Type B pancreatic cell (in vitro differentiated cells): ENCODE measurements around the gene KIF3C. TPM values are rescaled to one million over a fixed set of nuclear protein-coding genes. Genes with fewer than 3 reads are reported as not detected.

Experiments used
- DNase-seq: peaks from one replicate; pipeline ENCODE4 v3.0.0; 2021; ENCODE audit warnings: mixed read lengths; ENCODE audit not compliant: unreplicated experiment; ENCODE audit errors: extremely low spot score
- H3K27ac Mint-ChIP-seq: 2 replicates; pipeline ENCODE4 v1.8.0; 2021; ENCODE audit warnings: mild to moderate bottlenecking, mixed read lengths
- H3K27me3 Mint-ChIP-seq: 2 replicates; pipeline ENCODE4 v1.8.0; 2021; ENCODE audit warnings: mixed read lengths
- H3K36me3 Mint-ChIP-seq: 2 replicates; pipeline ENCODE4 v1.8.0; 2021; ENCODE audit warnings: mixed read lengths
- H3K4me1 Mint-ChIP-seq: one replicate; pipeline ENCODE4 v1.8.0; 2021; ENCODE audit warnings: mixed read lengths; ENCODE audit not compliant: unreplicated experiment
- H3K4me3 Mint-ChIP-seq: 2 replicates; pipeline ENCODE4 v1.8.0; 2021; ENCODE audit warnings: mild to moderate bottlenecking, mixed read lengths
- H3K9me3 Mint-ChIP-seq: 2 replicates; pipeline ENCODE4 v1.8.0; 2021; ENCODE audit warnings: mixed read lengths
- total RNA-seq: library from RNA; stranded (reverse); gene quantifications from 2 replicates; pipeline ENCODE4 v1.2.1, GENCODE V29; 2021; ENCODE audit warnings: low replicate concordance
- TF ChIP-seq, protein P1 (sequence below): fragments of 200-600 bp; sonication (generic); conservative IDR thresholded peaks from 2 replicates; pipeline ENCODE4 v1.5.0; 2021; ENCODE audit warnings: antibody characterized with exemption, mild to moderate bottlenecking

KIF3C gene
- total RNA-seq, 1 donor from 2014 or later: 25.5 TPM

DNA sequence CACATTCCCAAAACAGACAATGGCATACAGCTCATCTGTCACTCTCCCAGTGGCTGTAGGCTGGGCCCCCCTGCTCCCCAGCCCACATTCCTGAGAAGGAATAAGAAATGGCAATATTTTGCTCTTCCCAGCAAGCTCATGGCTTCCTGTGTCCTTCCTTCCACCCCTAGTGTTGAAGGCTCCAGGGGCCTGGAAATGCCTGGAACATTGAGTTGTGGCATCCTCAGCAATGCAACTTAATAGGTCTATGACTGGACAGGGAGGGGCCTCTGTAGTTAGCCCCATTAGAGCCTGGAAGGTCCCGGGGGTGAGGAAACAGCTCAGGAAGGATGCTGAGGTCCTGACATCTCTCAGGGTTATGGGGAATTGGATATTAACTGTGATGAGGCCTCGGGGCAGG lies 3.3 kb downstream of the KIF3C start:
- Mint-ChIP-seq H3K9me3 (no peaks in the 10 kb centered on the region), H3K27ac (no peak overlapping the region), H3K27me3 (no peaks in the 10 kb centered on the region), H3K4me1 (peaks cover 41% of the 10 kb centered on the region), H3K36me3 (peaks cover 24% of the 10 kb centered on the region), H3K4me3 (peak overlapping the region; percentile 58)
- no peak for DNase-seq
- TF ChIP-seq, protein P1, sequence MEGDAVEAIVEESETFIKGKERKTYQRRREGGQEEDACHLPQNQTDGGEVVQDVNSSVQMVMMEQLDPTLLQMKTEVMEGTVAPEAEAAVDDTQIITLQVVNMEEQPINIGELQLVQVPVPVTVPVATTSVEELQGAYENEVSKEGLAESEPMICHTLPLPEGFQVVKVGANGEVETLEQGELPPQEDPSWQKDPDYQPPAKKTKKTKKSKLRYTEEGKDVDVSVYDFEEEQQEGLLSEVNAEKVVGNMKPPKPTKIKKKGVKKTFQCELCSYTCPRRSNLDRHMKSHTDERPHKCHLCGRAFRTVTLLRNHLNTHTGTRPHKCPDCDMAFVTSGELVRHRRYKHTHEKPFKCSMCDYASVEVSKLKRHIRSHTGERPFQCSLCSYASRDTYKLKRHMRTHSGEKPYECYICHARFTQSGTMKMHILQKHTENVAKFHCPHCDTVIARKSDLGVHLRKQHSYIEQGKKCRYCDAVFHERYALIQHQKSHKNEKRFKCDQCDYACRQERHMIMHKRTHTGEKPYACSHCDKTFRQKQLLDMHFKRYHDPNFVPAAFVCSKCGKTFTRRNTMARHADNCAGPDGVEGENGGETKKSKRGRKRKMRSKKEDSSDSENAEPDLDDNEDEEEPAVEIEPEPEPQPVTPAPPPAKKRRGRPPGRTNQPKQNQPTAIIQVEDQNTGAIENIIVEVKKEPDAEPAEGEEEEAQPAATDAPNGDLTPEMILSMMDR: no peak

GRCh38 chr2:25977768-25978167 lies 4.5 kb downstream of the KIF3C start:
- Mint-ChIP-seq H3K27ac (no peak overlapping the region), H3K27me3 (no peaks in the 10 kb centered on the region), H3K4me1 (peaks cover 36% of the 10 kb centered on the region), H3K9me3 (no peaks in the 10 kb centered on the region), H3K4me3 (peak overlapping the region; percentile 51), H3K36me3 (peaks cover 25% of the 10 kb centered on the region)
- DNase-seq: no peak
- TF ChIP-seq, protein P1: no peak

GRCh38 chr2:25976983-25977741 lies 5.1 kb downstream of the KIF3C start:
- Mint-ChIP-seq H3K27ac (peak overlapping the region; percentile 21), H3K27me3 (no peaks in the 10 kb centered on the region), H3K4me3 (peak overlapping the region; percentile 51), H3K36me3 (peaks cover 31% of the 10 kb centered on the region), H3K4me1 (peaks cover 36% of the 10 kb centered on the region), H3K9me3 (no peaks in the 10 kb centered on the region)
- no peak for DNase-seq
- TF ChIP-seq, protein P1: no peak

DNA sequence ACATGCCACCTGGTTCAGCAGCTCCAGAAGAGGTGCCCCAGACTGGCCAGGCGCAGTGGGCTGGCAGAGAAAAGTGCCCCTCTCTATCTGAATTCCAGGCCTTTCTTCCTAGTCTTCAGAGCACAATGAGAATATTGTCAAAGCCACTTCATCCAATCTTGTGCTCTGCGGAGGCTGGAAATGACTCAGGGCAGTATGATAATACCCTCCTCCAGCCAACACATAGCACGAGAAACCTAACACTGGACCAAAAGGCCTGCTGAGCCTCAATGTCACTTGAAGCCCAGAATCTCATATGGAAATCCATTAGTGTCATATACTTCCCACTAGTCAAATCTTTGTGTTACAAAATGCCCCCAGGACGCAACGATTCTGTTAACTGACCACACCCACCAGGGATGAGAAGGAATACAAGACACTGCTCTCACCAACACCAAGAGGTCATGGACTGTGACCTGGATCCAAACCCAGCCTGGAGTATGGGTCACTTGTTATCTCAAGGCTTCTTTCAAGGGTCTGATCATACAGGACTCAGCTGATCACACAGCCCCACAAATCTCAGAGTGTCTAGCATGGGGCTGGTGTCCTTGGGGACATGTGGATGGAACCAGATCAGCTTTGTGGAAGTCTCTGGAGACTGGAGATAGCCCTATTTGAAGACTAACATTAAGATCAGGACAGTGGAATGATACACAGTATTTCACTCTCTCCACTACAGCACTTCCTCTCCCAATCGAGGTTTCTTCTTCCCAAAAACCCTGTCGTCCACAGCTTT lies 10.1 kb downstream of the KIF3C start:
- no peaks in the 10 kb centered on the region for H3K9me3 Mint-ChIP-seq
- peaks cover 21% of the 10 kb centered on the region for H3K36me3 Mint-ChIP-seq
- no peak overlapping the region for H3K4me3 Mint-ChIP-seq
- H3K27me3 Mint-ChIP-seq: no peaks in the 10 kb centered on the region
- H3K27ac Mint-ChIP-seq: no peak overlapping the region
- H3K4me1 Mint-ChIP-seq: peaks cover 13% of the 10 kb centered on the region
- TF ChIP-seq, protein P1: no peak
- no peak for DNase-seq

DNA sequence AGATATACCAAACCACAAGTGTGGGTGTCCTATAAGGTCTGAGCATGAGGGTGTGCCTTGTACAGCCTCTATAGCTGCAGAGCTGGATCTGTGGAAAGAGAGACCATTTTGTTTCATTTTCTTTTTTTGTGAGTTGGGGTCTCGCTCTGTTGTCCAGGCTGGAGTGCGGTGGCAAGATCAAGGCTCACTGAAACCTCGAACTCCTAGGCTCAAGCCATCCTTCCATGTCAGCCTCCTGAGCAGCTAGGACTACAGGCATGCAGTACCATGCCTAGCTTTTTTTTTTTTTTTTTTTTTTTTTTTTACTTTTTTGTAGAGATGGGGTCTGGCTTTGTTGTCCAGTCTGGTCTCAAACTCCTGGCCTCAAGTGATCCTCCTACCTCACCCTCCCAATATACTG lies 10.7 kb downstream of the KIF3C start:
- DNase-seq: no peak
- Mint-ChIP-seq H3K9me3 (no peaks in the 10 kb centered on the region), H3K36me3 (peaks cover 16% of the 10 kb centered on the region), H3K27ac (no peak overlapping the region), H3K27me3 (no peaks in the 10 kb centered on the region), H3K4me1 (peaks cover 8% of the 10 kb centered on the region), H3K4me3 (no peak overlapping the region)
- TF ChIP-seq, protein P1: no peak
